Liver (tissue), 9 donors: ENCODE results near the gene TRIM6. TPM values are rescaled to one million over a fixed set of nuclear protein-coding genes. Genes with fewer than 3 reads are reported as not detected.
A peak's percentile ranks its signal among the peaks of the same experiment; 100 is the strongest.

Experiments
- DNase-seq: peaks from one replicate; pipeline ENCODE4 v3.0.0-alpha.2; 2017; ENCODE audit warnings: low spot score
- H3K27ac ChIP-seq, 2 donors: one replicate each; pipeline ENCODE4 v1.7.0; 2013; ENCODE audit warnings: inconsistent platforms in 2 of 2, low read length in 2 of 2, control low read depth in 1 of 2, low read depth in 1 of 2, mild to moderate bottlenecking in 1 of 2
- H3K27me3 ChIP-seq, 4 donors: one replicate each; pipeline versions ENCODE4 v1.6.1 to v1.7.0; 2013; ENCODE audit warnings: low read length in 3 of 4, inconsistent platforms in 1 of 4, mild to moderate bottlenecking in 1 of 4, moderate library complexity in 1 of 4; ENCODE audit not compliant: control insufficient read depth in 4 of 4, insufficient read depth in 4 of 4
- H3K36me3 ChIP-seq, 4 donors: one replicate each; pipeline versions ENCODE4 v1.6.1 to v1.7.0; 2013; ENCODE audit warnings: low read length in 3 of 4, mild to moderate bottlenecking in 3 of 4, low read depth in 1 of 4, moderate library complexity in 1 of 4; ENCODE audit not compliant: control insufficient read depth in 4 of 4, insufficient read depth in 3 of 4
- H3K4me1 ChIP-seq, 4 donors: one replicate each; pipeline versions ENCODE4 v1.6.1 to v1.7.0; 2013; ENCODE audit warnings: low read length in 3 of 4, mild to moderate bottlenecking in 3 of 4, moderate library complexity in 1 of 4; ENCODE audit not compliant: control insufficient read depth in 4 of 4, insufficient read depth in 4 of 4
- H3K4me3 ChIP-seq, 3 donors: one replicate each; pipeline versions ENCODE4 v1.6.1 to v1.7.0; 2013; ENCODE audit warnings: low read length in 3 of 3, control low read depth in 1 of 3, low read depth in 1 of 3, mild to moderate bottlenecking in 1 of 3
- H3K9ac ChIP-seq, 2 donors: one replicate each; pipeline ENCODE4 v1.7.0; 2013; ENCODE audit warnings: low read length in 2 of 2, mild to moderate bottlenecking in 2 of 2, moderate library complexity in 2 of 2, control low read depth in 1 of 2, low read depth in 1 of 2
- H3K9me3 ChIP-seq, 4 donors: one replicate each; pipeline versions ENCODE4 v1.6.1 to v1.7.0; 2013; ENCODE audit warnings: low read length in 3 of 4; ENCODE audit not compliant: control insufficient read depth in 4 of 4
- ATF3 ChIP-seq: IDR thresholded peaks from 2 replicates; pipeline ENCODE4 v1.6.1; 2016; ENCODE audit warnings: antibody characterized with exemption
- CTCF ChIP-seq: fragments of 150-350 bp; IDR thresholded peaks from 2 replicates; pipeline ENCODE4 v1.5.1; 2017; ENCODE audit warnings: improper control_type of control experiment, low read depth, low read length; ENCODE audit not compliant: missing input control
- FOXA1 ChIP-seq: IDR thresholded peaks from 2 replicates; pipeline ENCODE4 v1.6.1; 2016; ENCODE audit warnings: antibody characterized with exemption
- FOXA2 ChIP-seq: IDR thresholded peaks from 2 replicates; pipeline ENCODE4 v1.6.1; 2016; ENCODE audit warnings: antibody characterized with exemption
- GABPA ChIP-seq, 2 donors: IDR thresholded peaks in 1 of 2; conservative IDR thresholded peaks in 1 of 2; 2 replicates each; pipeline ENCODE4 v1.6.1; 2016; ENCODE audit warnings: antibody characterized with exemption in 2 of 2, mild to moderate bottlenecking in 1 of 2, moderate library complexity in 1 of 2
- HNF4A ChIP-seq, 2 donors: conservative IDR thresholded peaks; 2 replicates each; pipeline ENCODE4 v1.6.1; 2016; ENCODE audit warnings: antibody characterized with exemption in 2 of 2, mild to moderate bottlenecking in 2 of 2
- HNF4G ChIP-seq: IDR thresholded peaks from 2 replicates; pipeline ENCODE4 v1.6.1; 2016; ENCODE audit warnings: antibody characterized with exemption
- JUND ChIP-seq, 2 donors: IDR thresholded peaks; 2 replicates each; pipeline ENCODE4 v1.6.1; 2016; ENCODE audit warnings: antibody characterized with exemption in 2 of 2
- NR2F2 ChIP-seq: IDR thresholded peaks from 2 replicates; pipeline ENCODE4 v1.6.1; 2016; ENCODE audit warnings: antibody characterized with exemption
- RAD21 ChIP-seq, 2 donors: IDR thresholded peaks; 2 replicates each; pipeline ENCODE4 v1.6.1; 2016; ENCODE audit warnings: antibody characterized with exemption in 2 of 2, mild to moderate bottlenecking in 2 of 2
- REST ChIP-seq: IDR thresholded peaks from 2 replicates; pipeline ENCODE4 v1.6.1; 2016; ENCODE audit warnings: antibody characterized with exemption, mild to moderate bottlenecking
- SP1 ChIP-seq: IDR thresholded peaks from 2 replicates; pipeline ENCODE4 v1.6.1; 2018; ENCODE audit warnings: antibody characterized with exemption, mild to moderate bottlenecking
- YY1 ChIP-seq: IDR thresholded peaks from 2 replicates; pipeline ENCODE4 v1.6.1; 2016; ENCODE audit warnings: antibody characterized with exemption, mild to moderate bottlenecking
- ZBTB33 ChIP-seq: IDR thresholded peaks from 2 replicates; pipeline ENCODE4 v1.6.1; 2016; ENCODE audit warnings: antibody characterized with exemption
- WGBS: extraction: QIAGEN DNeasy Blood & Tissue Kit; methylation state at CpG from one replicate; pipeline ENCODE4 v1.1.7; 2013; 5-methylcytosine and 5-hydroxymethylcytosine counted together
- polyA plus RNA-seq, 2 donors: library from polyadenylated mRNA; stranded (reverse) in 1 of 2; unstranded in 1 of 2; fragments of 200-250 nt in 1 of 2; fragments of >200 nt in 1 of 2; fragmentation: Nextera tagmentation in 1 of 2; extraction: Ambion mirVana in 1 of 2; gene quantifications; one replicate each; pipeline versions ENCODE4 v1.2.1 to v1.2.3, GENCODE V29; 2013 to 2015
- total RNA-seq, 2 donors: library from RNA; depleted of rRNA; stranded (reverse); fragments of >200 nt; gene quantifications; one replicate each; pipeline ENCODE4 v1.2.3, GENCODE V29; 2014
- donor health status: healthy.
- donor health status: healthy.
- donor health status: healthy.
- donor health status: healthy.
- donor health status: healthy.

Gene TRIM6
- total and polyA plus RNA-seq, 4 donors = 0.39 to 5.3 (median 0.58) TPM

- no peak for DNase-seq
- H3K36me3 ChIP-seq = no peaks in the 10 kb centered on the region
- H3K4me1 ChIP-seq = no peaks in the 10 kb centered on the region
- no peak within 1 kb of the TSS for H3K27ac ChIP-seq
- H3K9me3 ChIP-seq = no peaks in the 10 kb centered on the region
- no peak for TF ChIP-seq ATF3
- no peak for TF ChIP-seq GABPA (IDR thresholded peaks at IDR 0.05 in 1 of 2, conservative IDR thresholded peaks at IDR 0.05 in 1 of 2)
- no peak for TF ChIP-seq JUND (IDR thresholded peaks at IDR 0.05)
- no peak for TF ChIP-seq ZBTB33
- TF ChIP-seq FOXA2 = no peak
- no peak for TF ChIP-seq HNF4G
- TF ChIP-seq NR2F2 = no peak
- TF ChIP-seq SP1 = no peak
- TF ChIP-seq YY1 = no peak
- no peak for TF ChIP-seq CTCF
- 53% methylated on average over 1 of the region's 1 CpG for WGBS
- no peak within 1 kb of the TSS for H3K4me3 ChIP-seq
- no peaks in the 10 kb centered on the region for H3K27me3 ChIP-seq
- H3K9ac ChIP-seq = no peak within 1 kb of the TSS
Measured at GRCh38 chr11:5548440-5548839, 48.0 kb upstream of the TRIM6 start, which contains the start of gene OR52H1. Gene OR52H1 (minus strand): TSS chr11:5548540. CDS start chr11:5545505, 3,035 bp downstream.

- Histone ChIP-seq H3K36me3 (no peaks in the 10 kb centered on the region), H3K4me1 (no peaks in the 10 kb centered on the region), H3K9me3 (no peaks in the 10 kb centered on the region), H3K27ac (no peak overlapping the region), H3K4me3 (no peak overlapping the region), H3K27me3 (no peaks in the 10 kb centered on the region), H3K9ac (no peak overlapping the region)
- WGBS = 83% methylated on average over 5 of the region's 5 CpGs
- no peak for DNase-seq
- TF ChIP-seq GABPA (IDR thresholded peaks at IDR 0.05 in 1 of 2, conservative IDR thresholded peaks at IDR 0.05 in 1 of 2) (no peak), JUND (IDR thresholded peaks at IDR 0.05) (no peak), FOXA2 (no peak)
Measured at GRCh38 chr11:5550440-5551095, 45.9 kb upstream of the TRIM6 start.

GRCh38 chr11:5553343-5553742 is 43.1 kb upstream of the TRIM6 start:
- H3K36me3 ChIP-seq = no peaks in the 10 kb centered on the region
- no peaks in the 10 kb centered on the region for H3K4me1 ChIP-seq
- no peak overlapping the region for H3K27ac ChIP-seq
- H3K9me3 ChIP-seq = no peaks in the 10 kb centered on the region
- no peaks in the 10 kb centered on the region for H3K27me3 ChIP-seq
- H3K4me3 ChIP-seq = no peak overlapping the region
- no peak overlapping the region for H3K9ac ChIP-seq
- no peak for DNase-seq
- TF ChIP-seq HNF4G = no peak
- TF ChIP-seq ATF3 = no peak
- TF ChIP-seq HNF4A (conservative IDR thresholded peaks at IDR 0.05) = no peak
- peak; percentile 38 to 47 for TF ChIP-seq RAD21 (IDR thresholded peaks at IDR 0.05)
- no peak for TF ChIP-seq ZBTB33
- TF ChIP-seq REST = no peak
- no peak for TF ChIP-seq SP1
- no peak for TF ChIP-seq FOXA2
- TF ChIP-seq FOXA1 = no peak
